Left hindlimb (tissue), 1 donor: ENCODE data around the gene ILF3.
"Not testable (repeated sequence)": the region's sequence is repeated elsewhere in the genome, so short reads cannot be mapped to it uniquely, and the experiment has no call there.

Experiments
- DNase-seq: peaks from one replicate; pipeline ENCODE4 v3.0.0-alpha.2; 2018

Gene ILF3

GRCh38 chr19:10643172-10643967 lies 10.8 kb upstream of the ILF3 start:
- DNase-seq: peak; percentile 64

DNA sequence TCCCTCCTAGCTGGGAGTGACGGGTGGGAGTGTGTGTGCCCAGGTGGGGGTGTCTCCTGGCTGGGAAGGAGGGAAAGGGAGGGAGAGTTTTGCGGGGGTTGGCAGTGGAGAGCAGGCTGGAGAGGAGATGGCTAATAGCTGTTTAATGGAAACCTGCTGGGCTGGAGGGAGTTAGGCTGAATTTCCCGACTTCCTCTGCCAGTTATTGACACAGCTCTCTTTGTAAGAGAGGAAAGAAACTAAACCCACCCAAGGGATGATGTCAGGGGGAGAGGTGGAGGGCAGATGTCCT lies 10.2 kb upstream of the ILF3 start:
- peak; percentile 89 for DNase-seq

DNA sequence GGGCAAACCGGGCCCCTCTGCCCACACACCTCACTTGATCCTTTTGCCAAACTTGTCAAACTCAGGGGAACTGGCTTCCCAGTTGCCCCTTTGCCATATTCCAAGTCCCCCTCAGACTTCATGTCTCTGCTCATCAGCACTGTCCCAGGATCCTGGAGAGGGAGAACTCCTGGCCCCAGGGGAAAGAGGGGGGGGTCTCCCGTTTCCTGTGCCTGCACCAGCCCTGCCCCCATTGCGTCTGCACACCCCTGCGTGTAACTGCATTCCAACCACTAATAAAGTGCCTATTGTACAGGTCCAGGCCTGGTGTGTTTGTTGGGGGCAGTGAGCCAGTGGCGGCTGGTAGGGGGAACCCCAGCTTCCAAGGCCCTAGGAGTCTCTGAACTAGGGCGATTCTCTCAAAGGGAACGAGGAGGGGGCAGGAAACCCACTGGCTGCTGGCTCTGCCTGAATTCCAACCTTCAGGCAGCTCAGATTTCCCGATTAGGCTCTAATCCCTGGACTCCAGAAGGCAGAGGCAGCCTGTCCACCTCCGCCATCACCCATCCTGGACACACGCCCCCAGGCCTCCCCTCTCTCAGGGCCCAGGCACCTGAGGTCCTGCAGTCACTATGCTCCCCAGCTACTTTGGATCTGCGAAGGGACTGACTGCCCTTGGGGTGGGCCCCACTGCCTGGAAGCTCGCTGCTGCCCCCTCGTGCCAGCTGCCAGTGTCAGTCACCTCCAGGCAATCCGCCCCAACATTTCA lies 9.7 kb upstream of the ILF3 start:
- DNase-seq: peak; percentile 90

DNA sequence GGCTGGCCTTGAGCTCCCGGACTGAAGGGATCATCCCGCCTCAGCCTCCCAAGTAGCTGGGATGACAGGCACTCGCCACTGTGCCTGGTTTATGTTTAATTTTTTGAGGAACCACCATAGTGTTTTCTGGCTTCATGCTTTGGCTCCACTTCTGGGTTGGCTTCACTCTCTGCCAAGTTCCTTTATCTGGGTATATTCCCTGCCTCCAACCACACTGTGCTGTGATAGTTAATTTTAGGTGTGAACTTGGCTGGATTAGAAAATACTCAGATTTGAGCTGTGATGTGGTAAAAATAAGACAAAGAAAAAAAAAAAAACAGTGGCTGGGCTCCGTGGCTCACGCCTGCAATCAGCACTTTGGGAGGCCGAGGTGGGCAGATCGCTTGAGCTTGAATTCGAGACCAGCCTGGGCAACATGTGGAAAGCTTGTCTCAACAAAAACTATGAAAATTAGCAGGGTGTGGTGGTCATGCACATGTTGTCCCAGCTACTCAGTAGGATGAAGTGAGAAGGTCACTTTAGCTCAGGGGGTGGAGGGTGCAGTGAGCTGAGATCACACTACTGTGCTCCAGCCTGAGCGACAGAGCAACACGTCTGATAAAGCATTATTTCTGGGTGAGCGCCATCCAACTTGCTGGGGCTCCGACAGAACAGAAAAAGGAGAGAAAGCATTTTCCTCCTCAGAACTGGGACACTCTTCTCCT lies 7.5 kb upstream of the ILF3 start:
- no peak for DNase-seq

GRCh38 chr19:10648360-10648759 lies 5.8 kb upstream of the ILF3 start:
- DNase-seq: no peak

DNA sequence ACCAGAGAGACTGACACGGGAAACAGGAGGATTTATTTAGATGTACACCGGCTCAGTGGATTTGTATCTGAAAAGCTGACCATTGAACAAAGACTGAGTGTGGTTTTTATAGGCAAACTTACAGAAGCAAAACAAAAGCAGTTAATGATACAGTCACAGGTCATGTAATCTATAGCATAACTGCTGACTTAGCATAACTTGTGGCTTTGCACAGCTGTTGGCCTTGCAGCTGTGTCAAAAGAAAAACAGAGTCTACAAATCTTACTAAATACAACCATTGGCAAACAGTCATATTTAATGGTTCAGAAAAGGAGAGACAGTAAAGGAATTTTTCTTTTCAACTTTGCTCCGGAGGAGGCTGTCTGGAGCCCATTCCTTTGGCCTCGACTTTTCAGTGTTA lies 2.3 kb upstream of the ILF3 start:
- no peak for DNase-seq

- DNase-seq: no peak
These were observed 739 bp upstream of the ILF3 start for GRCh38 chr19:10653482-10653731.

- peak; percentile 70 for DNase-seq
These were observed 687 bp downstream of the ILF3 start for GRCh38 chr19:10654610-10655456.

- DNase-seq: no peak
These were observed 1.5 kb downstream of the ILF3 start for GRCh38 chr19:10655457-10656312.

DNA sequence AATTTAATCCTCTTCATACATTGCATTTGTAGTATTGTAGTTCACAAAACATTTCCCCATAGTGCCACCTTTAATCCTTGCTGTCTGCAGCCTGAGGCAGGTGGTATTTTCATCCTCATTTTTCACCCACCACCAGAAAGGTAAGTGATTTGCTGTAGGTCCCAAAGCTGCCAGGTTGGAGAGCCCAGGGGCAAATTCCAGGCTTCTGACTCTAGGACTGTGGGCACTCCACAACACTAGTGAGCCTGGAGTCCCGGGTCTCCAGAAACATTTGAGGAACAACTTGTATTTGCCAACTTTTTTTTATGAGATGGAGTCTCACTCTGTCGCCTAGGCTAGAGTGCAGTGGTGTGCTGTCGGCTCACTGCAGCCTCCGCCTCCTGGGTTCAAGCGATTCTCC lies 6.2 kb downstream of the ILF3 start:
- DNase-seq: no peak

GRCh38 chr19:10661946-10662345 lies 7.8 kb downstream of the ILF3 start:
- DNase-seq: no peak

DNA sequence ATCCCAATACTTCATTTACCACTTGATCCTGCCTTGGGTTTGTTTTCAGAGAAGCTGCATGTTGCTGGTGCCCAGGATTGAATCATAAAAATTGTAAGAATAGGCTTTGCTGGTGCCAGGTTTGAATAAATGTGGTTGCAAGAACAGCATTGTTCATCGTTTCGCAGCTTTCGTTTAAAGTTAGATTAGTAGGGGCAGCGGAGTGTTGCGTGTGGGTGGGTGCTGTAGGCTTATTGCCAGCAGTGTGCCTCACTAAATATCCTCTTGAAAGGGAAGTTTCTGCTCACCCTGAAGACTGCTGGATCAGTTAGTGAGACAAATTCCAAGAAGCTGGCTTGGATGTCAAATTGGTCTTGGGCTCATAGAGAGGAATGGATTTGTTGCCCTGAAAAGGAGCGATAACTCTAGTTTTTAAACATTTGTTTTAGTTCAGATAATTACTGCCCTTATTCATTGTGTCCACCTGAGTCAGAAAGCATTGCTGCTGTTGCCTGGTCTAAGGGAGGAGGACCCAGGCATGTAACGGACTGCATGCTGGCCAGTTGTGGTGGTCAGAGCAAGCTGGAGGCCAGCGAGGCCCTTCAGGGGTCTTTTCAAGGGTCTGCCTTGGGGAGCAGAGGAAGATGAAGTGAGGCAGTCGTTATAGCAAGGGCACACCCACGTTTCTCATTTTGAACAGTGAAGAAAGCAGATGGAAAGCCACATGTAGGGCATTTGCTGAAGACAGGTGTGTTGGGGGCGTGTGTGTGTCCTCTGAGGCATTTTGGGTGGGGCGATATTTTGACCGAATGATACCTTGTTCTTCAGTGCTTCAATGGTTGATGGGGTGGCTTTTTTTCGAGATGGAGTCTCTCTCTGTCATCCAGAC lies 8.5 kb downstream of the ILF3 start:
- DNase-seq: no peak

DNA sequence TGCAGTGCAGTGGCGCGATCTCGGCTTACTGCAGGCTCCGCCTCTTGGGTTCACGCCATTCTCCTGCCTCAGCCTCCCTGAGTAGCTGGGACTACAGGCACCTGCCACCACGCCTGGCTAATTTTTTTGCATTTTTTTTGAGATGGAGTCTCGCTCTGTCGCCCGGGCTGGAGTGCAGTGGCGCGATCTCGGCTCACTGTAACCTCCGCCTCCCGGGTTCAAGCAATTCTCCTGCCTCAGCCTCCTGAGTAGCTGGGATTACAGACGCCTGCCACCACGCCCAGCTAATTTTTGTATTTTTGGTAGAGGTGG lies 9.1 kb downstream of the ILF3 start:
- not testable (repeated sequence) for DNase-seq

- no peak for DNase-seq
These were observed 13.7 kb downstream of the ILF3 start for GRCh38 chr19:10667867-10668266.

- DNase-seq: no peak
These were observed 15.1 kb downstream of the ILF3 start for GRCh38 chr19:10669246-10669645.

GRCh38 chr19:10670182-10670581 lies 16.0 kb downstream of the ILF3 start:
- DNase-seq: no peak

GRCh38 chr19:10670876-10671804 lies 17.0 kb downstream of the ILF3 start:
- DNase-seq: no peak

GRCh38 chr19:10671922-10672321 lies 17.8 kb downstream of the ILF3 start:
- DNase-seq: not testable (repeated sequence)

DNA sequence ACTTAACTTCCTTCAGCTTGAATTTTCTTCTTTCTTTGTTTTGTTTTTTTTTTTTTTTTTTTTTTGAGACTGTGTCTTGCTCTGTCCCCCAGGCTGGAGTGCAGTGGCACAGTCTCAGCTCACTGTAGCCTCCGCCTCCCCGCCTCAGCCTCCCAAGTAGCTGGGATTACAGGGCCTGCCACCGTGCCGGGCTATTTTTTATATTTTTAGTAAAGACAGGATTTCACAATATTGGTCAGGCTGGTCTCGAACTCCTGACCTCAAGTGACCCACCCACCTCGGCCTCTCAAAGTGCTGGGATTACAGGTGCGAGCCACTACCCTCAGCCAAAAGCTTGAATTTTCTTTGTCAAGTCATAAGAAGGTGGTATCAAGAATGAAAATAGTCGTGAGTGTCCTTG lies 21.1 kb downstream of the ILF3 start:
- DNase-seq: not testable (repeated sequence)

- DNase-seq: no peak
These were observed 23.6 kb downstream of the ILF3 start for GRCh38 chr19:10677751-10678150.
